H1 (cell line): ENCODE data around the gene RHO. TPM values are rescaled to one million over a fixed set of nuclear protein-coding genes. Genes with fewer than 3 reads are reported as not detected.

Source experiments
- HDAC2 ChIP-seq, 2 experiments: fragments of 300-600 bp in 1 of 2; sonication (generic) in 1 of 2; IDR thresholded peaks; 2 replicates each; pipeline ENCODE4 v1.6.1; 2011 to 2012; ENCODE audit warnings: low read depth in 2 of 2, low read length in 2 of 2, mild to moderate bottlenecking in 2 of 2, moderate library complexity in 2 of 2, borderline replicate concordance in 1 of 2, inconsistent platforms in 1 of 2
- polyA plus RNA-seq, 7 experiments: library from polyadenylated mRNA; depleted of rRNA in 3 of 7; stranded (reverse) in 5 of 7; unstranded in 2 of 7; fragments of >200 nt in 5 of 7; fragments of 200-250 nt in 2 of 7; gene quantifications; 1 replicate in 5 of 7; 2 replicates in 1 of 7; 4 replicates in 1 of 7; pipeline versions ENCODE4 v1.2.1 to v1.2.3, GENCODE V29; 2011 to 2013; ENCODE audit warnings: missing spikeins in 2 of 7, mixed read lengths in 2 of 7
- total RNA-seq: library from RNA; stranded (reverse); fragmentation: NEBNext Ultra II Directional; extraction: Animal tissue kit (Norgen Biotek cat#: 25700); gene quantifications from 2 replicates; pipeline ENCODE4 v1.2.1, GENCODE V29; 2021

Gene RHO
- total and polyA plus RNA-seq, 2 of the 8 experiments (the other 6 are each of a cell fraction or from before 2014, with no cell fraction given): not detected

- TF ChIP-seq HDAC2 (IDR thresholded peaks at IDR 0.05; ENCODE audit: borderline replicate concordance in 1 of 2, low read depth in 2 of 2, low read length in 2 of 2): no peak
These were observed 38.8 kb downstream of the RHO start (continued) for GRCh38 chr3:129567176-129567705.
